ELF-1 (cell line): Measurements from ENCODE around the gene ASGR1.

Experiments
- DNase-seq: peaks from one replicate; pipeline ENCODE4 v3.0.0-alpha.2; 2016; ENCODE audit warnings: low read depth, low spot score

Gene ASGR1, protein sequence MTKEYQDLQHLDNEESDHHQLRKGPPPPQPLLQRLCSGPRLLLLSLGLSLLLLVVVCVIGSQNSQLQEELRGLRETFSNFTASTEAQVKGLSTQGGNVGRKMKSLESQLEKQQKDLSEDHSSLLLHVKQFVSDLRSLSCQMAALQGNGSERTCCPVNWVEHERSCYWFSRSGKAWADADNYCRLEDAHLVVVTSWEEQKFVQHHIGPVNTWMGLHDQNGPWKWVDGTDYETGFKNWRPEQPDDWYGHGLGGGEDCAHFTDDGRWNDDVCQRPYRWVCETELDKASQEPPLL

DNA sequence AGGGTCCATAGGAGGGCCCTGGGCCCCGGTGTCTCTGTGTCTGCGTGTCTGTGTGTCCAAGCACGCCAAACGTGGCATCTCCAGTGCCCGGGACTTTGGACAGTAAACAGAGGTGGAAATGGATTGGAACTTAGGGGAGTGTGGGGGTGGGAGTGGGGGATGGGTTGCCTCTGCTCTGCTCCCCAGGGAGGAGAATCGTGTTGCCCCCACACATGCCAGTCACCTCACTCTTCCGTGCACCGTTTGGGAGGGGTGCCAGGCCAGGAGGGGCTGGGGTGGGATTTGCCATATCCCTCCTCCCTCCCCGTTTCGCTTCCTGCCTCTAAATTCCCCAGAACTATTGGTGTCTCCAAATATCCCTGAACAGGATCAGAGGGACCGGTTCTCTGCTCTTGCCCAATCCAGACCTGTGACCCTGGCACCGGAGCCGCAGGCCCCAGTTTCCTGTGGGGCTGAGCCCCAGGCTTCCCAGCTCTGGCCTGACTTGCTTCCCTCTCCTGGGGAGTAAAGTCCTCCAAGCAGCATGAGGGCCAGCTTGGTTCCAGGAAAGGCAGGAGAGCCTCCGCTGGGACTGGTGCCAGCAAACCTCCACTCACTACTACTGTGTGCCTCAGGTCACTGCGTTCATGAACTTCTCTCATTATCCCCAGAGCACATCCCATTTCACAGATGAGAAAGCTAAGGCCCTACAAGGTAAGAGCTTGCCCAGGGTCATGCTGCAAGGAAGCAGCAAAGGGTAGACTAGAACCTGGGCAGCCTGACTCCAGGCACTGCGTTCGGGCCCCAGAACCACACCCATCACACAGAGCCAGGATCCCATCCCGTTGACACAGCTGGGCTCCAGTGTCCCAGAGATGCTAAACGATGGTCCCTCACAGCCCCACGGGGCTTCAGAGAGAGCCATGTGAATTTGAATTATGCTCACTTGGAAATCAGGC lies at the start of gene ASGR1:
Gene ASGR1 (minus strand): TSS at position 54 of the 938 bp plus-strand sequence. CDS start 807 bp downstream, outside the sequence.
- no peak for DNase-seq

DNA sequence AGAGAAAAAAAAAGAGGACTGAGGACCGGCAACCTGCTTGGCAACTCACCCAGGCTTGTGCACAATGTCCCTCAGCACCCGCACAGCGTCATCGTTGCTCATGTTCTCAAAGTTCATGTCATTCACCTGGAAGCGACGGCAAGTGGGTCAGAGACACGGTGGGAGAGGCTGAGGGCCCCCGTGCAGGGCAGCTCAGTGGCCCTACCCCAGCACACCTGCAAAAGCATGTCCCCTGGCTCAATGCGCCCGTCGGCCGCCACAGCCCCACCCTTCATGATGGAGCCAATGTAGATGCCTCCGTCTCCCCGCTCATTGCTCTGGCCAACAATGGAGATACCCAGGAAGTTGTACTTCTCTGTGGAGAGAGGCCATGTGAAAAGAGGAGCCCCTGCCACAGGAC lies 49.8 kb upstream of the ASGR1 start:
- no peak for DNase-seq

DNA sequence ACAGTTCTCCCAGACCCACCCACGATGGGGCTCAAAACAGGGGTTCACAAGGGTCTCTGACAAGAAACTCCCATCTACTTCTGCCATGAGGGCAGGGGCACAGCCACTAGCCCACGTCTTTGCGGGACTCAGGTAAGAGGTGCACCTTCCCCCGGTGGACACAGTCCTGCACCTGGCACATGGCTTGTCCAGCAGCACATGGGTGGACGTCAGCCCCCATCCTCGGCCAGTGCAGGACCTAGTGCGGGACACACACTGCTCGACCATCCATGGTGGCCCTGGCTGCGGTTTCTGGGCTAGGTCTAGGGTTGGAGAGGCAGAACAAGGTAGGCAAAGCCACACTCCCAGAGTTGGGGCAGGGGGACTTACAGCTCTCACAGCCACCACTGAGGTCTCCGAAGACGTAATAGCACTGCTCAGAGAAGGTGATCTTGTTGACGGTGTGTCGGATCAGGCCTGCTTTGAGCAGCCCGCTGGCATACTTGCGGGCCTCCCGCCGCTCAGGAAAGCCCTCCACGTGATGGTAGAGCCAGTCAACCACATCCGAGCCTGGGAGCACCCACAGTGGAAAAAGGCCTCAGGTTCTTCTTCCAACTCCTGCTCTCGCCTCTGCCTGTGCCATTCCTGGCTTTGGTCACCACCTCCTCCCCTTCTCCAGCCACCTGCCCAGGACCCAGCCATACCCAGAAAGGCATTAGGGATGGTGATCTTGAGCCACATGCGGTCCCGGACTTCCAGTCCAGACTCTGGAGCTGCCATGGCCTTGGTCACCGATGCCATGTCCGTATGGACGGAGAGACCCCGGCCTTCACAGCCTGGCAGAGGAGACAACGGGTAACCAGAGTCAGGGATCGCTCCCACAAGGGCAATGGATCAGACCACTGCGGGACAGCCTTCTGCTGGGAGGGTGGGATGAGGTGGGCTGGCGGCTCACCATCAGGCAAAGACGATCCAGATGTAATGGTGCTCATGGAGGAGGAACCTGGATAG lies 47.8 kb upstream of the ASGR1 start:
- no peak for DNase-seq

DNA sequence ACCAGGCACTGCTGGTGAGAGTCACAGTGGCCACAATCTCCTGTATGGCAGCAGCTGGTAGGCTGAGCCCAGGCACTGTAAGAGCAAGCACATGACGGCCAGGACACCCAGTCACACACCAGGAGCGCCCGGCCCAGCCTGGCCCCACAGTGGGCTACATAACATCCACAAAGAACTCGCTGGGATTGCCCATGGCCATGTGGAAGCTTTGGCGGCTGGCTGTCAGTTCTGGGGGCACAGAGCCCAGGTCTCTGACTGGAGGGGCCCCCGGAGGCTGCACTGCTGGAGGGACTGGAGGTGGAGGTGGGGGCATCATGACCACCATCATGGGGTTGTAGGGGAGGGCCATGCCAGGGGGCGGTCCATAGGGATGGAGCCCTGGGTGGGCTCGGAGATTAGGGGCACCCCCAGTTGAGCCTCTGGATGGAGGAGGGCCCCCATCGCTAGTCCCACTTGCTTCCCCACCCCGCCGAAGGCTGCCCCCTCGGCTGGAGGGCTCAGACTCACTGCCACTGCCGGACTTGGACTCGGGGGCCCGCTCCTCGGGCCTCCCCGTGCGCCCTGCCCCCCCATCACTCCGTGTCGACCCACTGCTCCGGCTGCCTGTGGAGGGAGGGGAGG lies 46.7 kb upstream of the ASGR1 start:
- no peak for DNase-seq

DNA sequence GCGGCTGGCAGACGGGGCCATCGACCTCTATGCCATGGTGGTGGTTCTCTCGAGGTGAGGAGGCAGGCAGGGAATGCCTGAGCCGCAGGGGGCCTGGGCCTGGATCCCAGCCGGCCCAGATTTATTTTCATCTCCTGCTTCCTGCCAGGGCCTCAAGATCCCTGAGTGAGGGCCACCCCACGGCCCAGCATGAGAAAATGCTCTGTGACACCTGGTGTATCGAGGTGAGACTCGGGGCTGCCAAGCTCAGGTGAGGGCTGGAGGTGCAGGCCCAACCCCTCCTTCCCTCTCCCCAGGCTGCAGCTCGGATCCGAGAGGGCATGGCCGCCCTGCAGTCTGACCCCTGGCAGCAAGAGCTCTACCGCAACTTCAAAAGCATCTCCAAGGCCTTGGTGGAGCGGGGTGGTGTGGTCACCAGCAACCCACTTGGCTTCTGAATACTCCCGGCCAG lies 45.5 kb upstream of the ASGR1 start:
- no peak for DNase-seq

DNA sequence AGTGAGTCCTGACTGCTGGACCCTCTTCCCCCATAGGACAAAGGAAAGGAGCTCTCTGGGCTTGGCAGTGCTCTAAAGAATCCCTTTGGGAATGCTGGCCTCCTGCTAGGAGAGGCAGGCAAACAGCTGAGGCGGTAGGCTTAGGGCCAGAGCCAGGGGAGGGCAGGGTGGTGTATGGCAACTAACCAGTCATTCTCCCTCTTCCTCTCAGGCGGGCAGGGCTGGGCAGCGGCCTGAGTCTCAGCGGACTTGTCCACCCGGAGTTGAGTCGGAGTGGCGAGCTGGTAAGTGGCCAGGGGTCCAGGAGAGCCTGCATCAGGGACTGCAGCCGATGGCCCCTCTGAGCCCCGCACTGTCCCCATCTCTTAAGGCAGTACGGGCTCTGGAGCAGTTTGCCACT lies 44.9 kb upstream of the ASGR1 start:
- no peak for DNase-seq

DNA sequence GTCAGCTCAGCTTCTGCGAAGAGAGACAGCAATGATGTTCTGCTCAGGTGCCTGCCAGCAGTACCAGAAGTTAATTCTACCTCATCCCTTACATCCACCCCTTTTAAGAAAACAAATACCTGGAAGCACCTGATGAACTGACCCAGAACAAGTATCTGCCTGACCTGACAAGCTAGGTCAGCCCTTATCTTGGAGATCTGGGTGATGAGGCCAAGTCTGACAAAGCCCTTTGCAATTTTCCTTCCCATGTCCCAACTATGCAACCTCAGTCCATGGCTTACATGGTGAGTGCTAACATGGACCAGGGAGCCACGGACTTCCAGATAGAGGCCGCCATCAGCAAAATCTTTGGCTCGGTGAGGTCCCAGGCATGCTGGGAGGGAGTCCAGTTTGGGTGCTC lies 44.2 kb upstream of the ASGR1 start:
- DNase-seq = no peak

DNA sequence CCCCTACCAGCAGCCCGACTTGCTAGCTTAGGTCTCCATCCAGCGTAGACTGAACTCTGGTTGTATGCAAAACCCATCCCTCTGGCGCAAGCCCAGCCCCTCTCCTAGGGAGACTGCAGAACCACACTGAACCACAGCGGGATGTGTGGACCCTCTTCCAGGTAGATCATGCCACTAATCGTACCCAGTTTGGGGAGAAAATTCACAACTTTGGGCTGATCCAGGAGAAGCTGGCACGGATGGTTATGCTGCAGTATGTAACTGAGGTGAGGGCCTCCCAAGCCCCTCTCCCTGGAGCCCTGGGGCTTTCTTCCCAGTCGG lies 43.8 kb upstream of the ASGR1 start:
- no peak for DNase-seq

DNA sequence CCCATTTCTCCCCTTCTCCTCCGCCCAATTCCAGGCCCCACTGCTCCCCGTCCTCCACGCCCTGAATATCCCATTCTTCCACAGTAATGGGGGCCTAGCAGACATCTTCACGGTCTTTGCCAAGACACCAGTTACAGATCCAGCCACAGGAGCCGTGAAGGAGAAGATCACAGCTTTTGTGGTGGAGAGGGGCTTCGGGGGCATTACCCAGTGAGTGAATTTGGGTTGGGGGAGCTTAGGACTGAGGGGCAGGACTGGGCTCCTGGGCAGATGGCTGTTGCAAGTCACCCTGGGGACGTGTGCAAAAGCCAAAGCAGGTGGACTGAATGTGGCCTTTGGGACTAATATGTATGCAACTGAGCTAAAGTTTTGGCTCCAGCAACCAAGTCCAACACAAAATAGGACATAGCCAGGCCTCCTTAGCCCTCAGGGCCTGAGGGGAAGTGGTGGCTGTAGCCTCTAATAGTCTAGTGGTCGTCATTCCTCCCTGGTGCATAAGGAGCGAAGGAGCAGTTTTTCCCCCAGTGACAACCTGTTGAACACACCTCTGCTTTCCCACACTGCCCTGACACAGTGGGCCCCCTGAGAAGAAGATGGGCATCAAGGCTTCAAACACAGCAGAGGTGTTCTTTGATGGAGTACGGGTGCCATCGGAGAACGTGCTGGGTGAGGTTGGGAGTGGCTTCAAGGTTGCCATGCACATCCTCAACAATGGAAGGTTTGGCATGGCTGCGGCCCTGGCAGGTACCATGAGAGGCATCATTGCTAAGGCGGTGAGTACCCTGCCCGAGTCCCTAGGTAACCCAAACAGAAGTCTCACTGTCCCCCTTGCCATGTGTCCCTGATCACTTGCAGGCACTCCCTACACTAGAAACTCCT lies 43.2 kb upstream of the ASGR1 start:
- no peak for DNase-seq

DNA sequence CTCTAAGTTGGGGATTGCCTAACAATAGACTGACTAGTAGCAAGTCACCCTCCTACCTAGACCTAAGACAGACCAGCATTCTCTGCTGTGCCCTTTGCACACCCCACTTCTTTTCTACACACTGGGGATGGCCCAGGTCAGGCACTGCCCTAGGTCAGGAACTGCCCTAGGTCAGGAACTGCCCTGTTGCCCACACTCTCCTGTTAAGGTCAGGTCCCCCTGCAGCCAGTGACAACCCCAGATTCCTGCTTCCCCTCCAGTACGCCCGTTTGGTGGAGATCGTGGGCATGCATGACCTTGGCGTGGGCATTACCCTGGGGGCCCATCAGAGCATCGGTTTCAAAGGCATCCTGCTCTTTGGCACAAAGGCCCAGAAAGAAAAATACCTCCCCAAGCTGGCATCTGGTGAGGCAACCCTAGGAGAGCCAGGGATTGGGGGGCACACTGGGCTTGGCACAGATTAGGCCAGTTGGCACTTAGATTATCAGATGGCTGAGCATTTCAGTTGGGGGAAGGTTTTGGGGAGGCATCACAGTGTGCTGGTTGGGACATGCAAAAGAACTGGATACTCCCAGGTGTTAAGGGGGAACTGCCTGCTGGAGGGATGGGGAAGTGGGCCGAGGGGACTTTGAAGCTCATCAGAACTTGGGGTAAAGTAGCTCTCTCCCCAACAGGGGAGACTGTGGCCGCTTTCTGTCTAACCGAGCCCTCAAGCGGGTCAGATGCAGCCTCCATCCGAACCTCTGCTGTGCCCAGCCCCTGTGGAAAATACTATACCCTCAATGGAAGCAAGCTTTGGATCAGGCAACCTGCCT lies 42.3 kb upstream of the ASGR1 start:
- DNase-seq = no peak

DNA sequence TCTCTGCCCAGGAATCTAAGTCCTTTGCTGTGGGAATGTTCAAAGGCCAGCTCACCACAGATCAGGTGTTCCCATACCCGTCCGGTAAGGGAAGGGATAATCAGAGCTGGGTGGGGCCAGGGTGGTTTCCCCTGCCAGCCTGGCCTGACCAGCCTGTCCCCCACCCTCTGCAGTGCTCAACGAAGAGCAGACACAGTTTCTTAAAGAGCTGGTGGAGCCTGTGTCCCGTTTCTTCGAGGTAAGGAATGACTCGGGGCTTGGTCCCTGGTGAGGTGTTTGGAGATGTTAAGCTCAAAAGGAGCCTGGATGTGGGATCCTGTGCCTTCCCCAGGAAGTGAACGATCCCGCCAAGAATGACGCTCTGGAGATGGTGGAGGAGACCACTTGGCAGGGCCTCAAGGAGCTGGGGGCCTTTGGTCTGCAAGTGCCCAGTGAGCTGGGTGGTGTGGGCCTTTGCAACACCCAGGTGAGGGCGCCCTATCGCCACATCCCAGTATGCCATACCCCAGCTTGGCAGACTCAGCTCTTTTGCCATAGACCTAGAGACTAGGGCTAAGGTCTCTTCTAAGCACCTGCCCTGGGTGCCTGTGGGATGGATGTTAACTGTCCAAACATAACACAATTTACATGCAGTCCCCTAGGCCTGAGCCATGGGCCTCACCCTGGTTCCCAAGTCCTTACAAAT lies 41.6 kb upstream of the ASGR1 start:
- peak; percentile 70 for DNase-seq

DNA sequence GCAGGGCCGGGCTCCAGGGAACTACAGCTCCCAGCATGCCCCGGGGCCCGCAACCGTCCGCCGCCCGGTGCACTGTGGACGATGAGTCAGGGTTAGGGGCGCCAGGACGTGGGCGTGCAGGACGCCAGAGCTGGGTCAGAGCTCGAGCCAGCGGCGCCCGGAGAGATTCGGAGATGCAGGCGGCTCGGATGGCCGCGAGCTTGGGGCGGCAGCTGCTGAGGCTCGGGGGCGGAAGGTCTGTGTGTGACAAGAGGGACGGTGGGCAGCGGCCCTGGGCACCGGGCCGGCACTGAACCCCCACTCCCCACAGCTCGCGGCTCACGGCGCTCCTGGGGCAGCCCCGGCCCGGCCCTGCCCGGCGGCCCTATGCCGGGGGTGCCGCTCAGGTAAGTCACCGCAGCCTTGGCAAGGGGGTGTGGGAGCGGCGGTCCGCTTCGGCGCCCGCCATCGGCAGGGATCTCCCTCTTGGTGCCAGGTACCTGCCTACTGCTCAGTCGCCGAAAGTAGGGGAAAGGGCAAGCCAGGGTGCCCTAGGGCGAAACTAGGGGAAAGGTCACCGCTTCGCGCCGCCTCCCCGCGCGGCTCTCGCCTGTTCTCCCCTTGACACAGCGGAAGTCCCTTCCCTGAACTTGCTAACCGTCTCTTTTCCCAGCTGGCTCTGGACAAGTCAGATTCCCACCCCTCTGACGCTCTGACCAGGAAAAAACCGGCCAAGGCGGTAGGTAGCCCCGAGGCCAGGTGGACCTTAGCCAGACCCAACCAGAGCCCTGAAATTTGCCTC lies 40.8 kb upstream of the ASGR1 start, which contains the start of the genes ACADVL and DLG4:
Gene ACADVL (plus strand): TSS at position 127 of the 781 bp plus-strand sequence. CDS start 47 bp downstream, at position 174.
Gene DLG4 (minus strand): TSS at position 25 of the 781 bp plus-strand sequence.
- peak; percentile 95 for DNase-seq

DNA sequence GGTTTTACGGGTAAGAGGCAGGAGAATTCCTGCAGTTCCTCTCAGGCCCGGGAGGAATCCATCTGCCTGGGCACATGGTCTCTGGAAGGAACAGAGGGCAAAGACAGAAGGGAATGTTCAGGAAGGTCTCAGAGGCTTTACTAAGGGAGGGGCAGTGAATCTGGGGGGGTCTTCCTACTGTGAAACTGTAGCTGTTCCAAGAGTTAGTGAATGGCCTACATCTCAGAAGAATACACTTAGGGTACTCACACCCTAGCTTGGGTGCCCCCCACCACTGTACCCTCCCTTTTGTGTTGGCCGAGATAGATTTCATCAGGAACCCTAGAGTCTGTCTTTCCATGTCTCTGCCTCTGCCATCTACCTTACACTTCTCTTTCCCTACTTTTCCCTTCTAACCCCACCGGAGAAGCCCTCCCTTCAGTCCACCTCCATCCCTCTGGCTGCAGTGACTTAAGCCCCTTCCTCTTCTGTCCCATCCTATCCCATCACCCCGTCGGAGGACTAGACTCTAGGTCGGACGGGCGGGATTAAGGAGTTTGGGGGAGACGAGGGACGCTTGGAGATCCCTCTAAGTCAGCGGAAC lies 40.1 kb upstream of the ASGR1 start:
- no peak for DNase-seq

DNA sequence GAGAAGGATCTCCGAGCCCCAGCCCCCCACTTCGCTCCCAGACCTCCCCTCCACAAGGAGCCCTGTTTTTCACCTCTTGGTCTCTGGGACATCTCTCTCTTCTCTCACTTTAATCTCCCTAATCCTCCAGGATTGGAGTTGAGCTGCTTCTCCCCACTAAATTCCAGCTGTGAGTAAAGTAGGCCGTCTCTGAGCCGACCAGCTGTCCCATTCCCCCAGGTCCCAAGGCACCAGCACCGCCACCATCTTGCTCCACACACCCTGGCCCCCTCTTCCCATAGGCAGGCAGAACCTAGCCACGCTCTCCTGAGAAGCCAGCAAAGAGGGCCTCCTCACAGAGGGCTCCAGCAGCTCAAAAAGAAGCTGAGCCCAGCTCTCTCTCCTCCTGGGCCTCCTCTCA lies 39.6 kb upstream of the ASGR1 start:
- DNase-seq = no peak

DNA sequence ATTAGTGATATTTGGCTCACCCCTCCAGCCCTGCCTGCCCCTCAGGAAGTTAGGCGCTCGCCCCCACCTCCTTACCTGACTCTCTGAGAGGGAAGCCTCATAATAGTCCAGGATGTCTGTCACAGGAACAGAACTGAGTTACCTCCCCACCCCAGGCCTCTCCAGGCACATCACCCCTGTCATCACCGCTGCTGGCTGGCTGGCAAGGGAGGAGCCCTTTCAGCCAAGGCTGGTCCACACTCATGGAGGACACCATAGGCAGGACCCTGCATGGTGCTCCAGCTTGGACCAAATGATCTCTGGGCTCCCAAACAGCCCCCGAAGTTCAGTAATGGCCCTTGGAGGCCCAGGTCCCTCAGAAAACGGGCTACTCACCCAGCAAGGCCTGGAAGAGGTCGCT lies 39.0 kb upstream of the ASGR1 start:
- DNase-seq = no peak

DNA sequence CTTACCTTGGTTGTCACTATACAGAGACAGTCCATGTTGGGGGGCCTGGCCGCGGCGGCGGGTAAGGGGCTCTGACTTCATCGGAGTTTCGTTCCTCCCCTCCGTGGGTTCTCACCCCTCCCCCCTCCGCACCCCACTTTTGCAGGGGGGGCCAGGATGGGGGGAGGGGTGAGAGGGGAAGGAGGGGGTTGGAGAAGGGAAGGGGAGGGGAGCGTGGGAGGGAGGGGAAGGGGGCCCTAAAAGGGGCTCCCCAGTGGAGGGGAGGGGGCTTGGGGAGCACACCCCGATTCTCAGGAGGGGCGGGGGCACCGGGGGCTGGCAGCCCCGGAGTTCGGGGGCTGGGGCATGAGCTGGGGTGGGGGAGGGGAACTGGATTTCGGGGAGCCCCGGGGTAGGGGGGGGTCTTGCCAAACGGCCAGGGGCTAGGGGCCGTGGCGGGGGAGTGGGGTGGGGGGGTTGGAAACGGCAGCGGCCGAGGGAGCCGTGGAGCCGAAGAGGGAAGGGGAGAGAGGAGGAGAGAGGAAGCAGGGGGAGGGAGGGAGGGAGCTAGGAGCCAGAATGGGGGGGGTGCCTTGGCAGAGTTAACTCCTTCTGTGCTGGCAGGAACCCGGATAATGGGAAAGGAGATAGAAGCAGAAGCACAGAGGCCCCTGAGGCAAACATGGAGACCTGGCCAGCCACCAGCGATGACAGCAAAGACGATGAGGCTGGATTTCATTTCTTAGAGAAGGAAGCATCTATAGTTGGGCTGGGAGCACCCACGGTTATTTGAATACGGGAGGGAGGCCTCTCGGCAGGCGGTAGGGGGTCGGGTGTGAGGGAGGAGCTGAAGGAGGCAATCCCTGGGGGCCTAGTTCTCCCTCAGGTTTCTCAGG lies 38.2 kb upstream of the ASGR1 start:
- no peak for DNase-seq
